GM23338 (cell line): ENCODE results near the gene TMED9. TPM values are rescaled to one million over a fixed set of nuclear protein-coding genes. Genes with fewer than 3 reads are reported as not detected.

Source experiments
- ATAC-seq: fragments of 200-7000 bp; cut with Tn5 transposase; 3 replicates; pipeline ENCODE4 v1.9.1; 2020
- DNase-seq: peaks from one replicate; pipeline ENCODE4 v3.0.0-alpha.2; 2015; ENCODE audit warnings: low spot score
- H2AFZ ChIP-seq: fragments of 200-600 bp; sonication (generic); 2 replicates; pipeline ENCODE4 v1.8.0; 2016; ENCODE audit warnings: antibody characterized with exemption, mild to moderate bottlenecking, moderate library complexity
- H3F3A ChIP-seq: fragments of 200-600 bp; sonication (generic); replicated peaks from 2 replicates; pipeline ENCODE4 v1.8.0; 2017; ENCODE audit warnings: antibody characterized with exemption, mixed run types, low read depth
- H3K27ac ChIP-seq: fragments of 200-600 bp; sonication (generic); 2 replicates; pipeline ENCODE4 v1.6.1; 2016; ENCODE audit warnings: low read depth
- H3K27me3 ChIP-seq: fragments of 200-600 bp; sonication (generic); 2 replicates; pipeline ENCODE4 v1.8.0; 2016; ENCODE audit warnings: mild to moderate bottlenecking, mixed run types, moderate library complexity; ENCODE audit not compliant: insufficient read depth
- H3K36me3 ChIP-seq: fragments of 200-600 bp; sonication (generic); 2 replicates; pipeline ENCODE4 v1.8.0; 2016; ENCODE audit warnings: mild to moderate bottlenecking; ENCODE audit not compliant: insufficient read depth
- H3K4me1 ChIP-seq: fragments of 200-600 bp; sonication (generic); 2 replicates; pipeline ENCODE4 v1.8.0; 2016; ENCODE audit warnings: mild to moderate bottlenecking, moderate library complexity; ENCODE audit not compliant: insufficient read depth
- H3K4me2 ChIP-seq: fragments of 200-600 bp; sonication (generic); 2 replicates; pipeline ENCODE4 v1.7.1; 2017; ENCODE audit warnings: mixed run types
- H3K4me3 ChIP-seq: fragments of 200-600 bp; sonication (generic); 2 replicates; pipeline ENCODE4 v1.6.1; 2016; ENCODE audit warnings: mixed run types
- H3K79me2 ChIP-seq: fragments of 200-600 bp; sonication (generic); replicated peaks from 2 replicates; pipeline ENCODE4 v1.8.0; 2017; ENCODE audit warnings: mild to moderate bottlenecking; ENCODE audit not compliant: insufficient read depth
- H3K9me2 ChIP-seq: fragments of 200-600 bp; sonication (generic); 2 replicates; pipeline ENCODE4 v1.8.0; 2017; ENCODE audit not compliant: insufficient read depth
- H4K20me1 ChIP-seq: fragments of 200-600 bp; sonication (generic); replicated peaks from 2 replicates; pipeline ENCODE4 v1.8.0; 2017; ENCODE audit warnings: mild to moderate bottlenecking; ENCODE audit not compliant: insufficient read depth
- H3K27ac Mint-ChIP-seq: 2 replicates; pipeline ENCODE4 v1.8.0; 2020; ENCODE audit warnings: inconsistent platforms, mild to moderate bottlenecking, moderate library complexity, mixed read lengths
- H3K27me3 Mint-ChIP-seq: 3 replicates; pipeline ENCODE4 v1.8.0; 2022; ENCODE audit warnings: low read depth, mild to moderate bottlenecking, moderate library complexity, mixed read lengths, inconsistent platforms; ENCODE audit not compliant: insufficient read depth, poor library complexity
- H3K36me3 Mint-ChIP-seq: 3 replicates; pipeline ENCODE4 v1.8.0; 2021; ENCODE audit warnings: low read depth, mild to moderate bottlenecking, inconsistent platforms, moderate library complexity, mixed read lengths
- H3K4me1 Mint-ChIP-seq: 3 replicates; pipeline ENCODE4 v1.8.0; 2020; ENCODE audit warnings: mild to moderate bottlenecking, inconsistent platforms, mixed read lengths
- H3K4me3 Mint-ChIP-seq: 3 replicates; pipeline ENCODE4 v1.8.0; 2021; ENCODE audit warnings: moderate library complexity, mild to moderate bottlenecking, inconsistent platforms, mixed read lengths
- H3K9me3 Mint-ChIP-seq: 3 replicates; pipeline ENCODE4 v1.8.0; 2020; ENCODE audit warnings: moderate library complexity, mild to moderate bottlenecking, inconsistent platforms, mixed read lengths
- EZH2 ChIP-seq: fragments of 200-600 bp; sonication (generic); IDR thresholded peaks from one replicate; pipeline ENCODE4 v1.8.0; 2017; ENCODE audit warnings: antibody characterized with exemption, mild to moderate bottlenecking, low read depth; ENCODE audit not compliant: unreplicated experiment
- NANOG ChIP-seq: IDR thresholded peaks from 2 replicates; pipeline ENCODE4 v1.6.1; 2016; ENCODE audit warnings: antibody characterized with exemption, borderline replicate concordance
- POLR2AphosphoS5 ChIP-seq: IDR thresholded peaks from 2 replicates; pipeline ENCODE4 v1.6.1; 2016; ENCODE audit warnings: antibody characterized with exemption, low read depth
- ZNF114 ChIP-seq: fragments of 250-450 bp; sonication (Bioruptor Pico); IDR thresholded peaks from 2 replicates; pipeline ENCODE4 v1.5.0; 2020; ENCODE audit warnings: mild to moderate bottlenecking, moderate library complexity
- ZNF331 ChIP-seq: fragments of 250-450 bp; sonication (Bioruptor Pico); IDR thresholded peaks from 2 replicates; pipeline ENCODE4 v1.5.0; 2020; ENCODE audit warnings: low read depth, mild to moderate bottlenecking, moderate library complexity
- polyA plus RNA-seq: library from polyadenylated mRNA; unstranded; fragments of >200 nt; fragmentation: Nextera tagmentation; extraction: Ambion mirVana; gene quantifications from 2 replicates; pipeline ENCODE4 v1.2.1, GENCODE V29; 2016
- total RNA-seq: library from RNA; depleted of rRNA; stranded (reverse); fragments of >200 nt; shearing (Covaris generic); gene quantifications from 2 replicates; pipeline ENCODE4 v1.2.3, GENCODE V29; 2014
- TF ChIP-seq, protein P1 (sequence below), 2 experiments: fragments of 200-600 bp in 1 of 2; sonication (generic) in 1 of 2; conservative IDR thresholded peaks; 2 replicates each; pipeline versions ENCODE4 v1.5.1 to v1.6.1; 2016 to 2017; ENCODE audit warnings: antibody characterized with exemption in 2 of 2, low read depth in 2 of 2, mild to moderate bottlenecking in 2 of 2, moderate library complexity in 1 of 2
- TF ChIP-seq, protein P2 (sequence below): IDR thresholded peaks from one replicate; pipeline ENCODE4 v1.6.1; 2018; ENCODE audit warnings: antibody characterized with exemption; ENCODE audit not compliant: unreplicated experiment
- TF ChIP-seq, protein P3 (sequence below): IDR thresholded peaks from 2 replicates; pipeline ENCODE4 v1.6.1; 2016; ENCODE audit warnings: antibody characterized with exemption

TMED9 gene
- total and polyA plus RNA-seq, 2 experiments from 2014 or later = 77.2 to 130 TPM

GRCh38 chr5:177555665-177556064, 36.3 kb upstream of the TMED9 start:
- ATAC-seq = no peak
- H3K4me3 Mint-ChIP-seq = no peak overlapping the region

GRCh38 chr5:177557041-177557647, 34.9 kb upstream of the TMED9 start:
- Mint-ChIP-seq H3K9me3 (peaks cover 20% of the 10 kb centered on the region), H3K36me3 (peaks cover 15% of the 10 kb centered on the region), H3K27ac (no peak overlapping the region), H3K4me1 (peaks cover 26% of the 10 kb centered on the region), H3K4me3 (no peak overlapping the region), H3K27me3 (peaks cover 14% of the 10 kb centered on the region)
- no peak overlapping the region for H2AFZ ChIP-seq
- no peaks in the 10 kb centered on the region for H3K27me3 ChIP-seq
- ATAC-seq = no peak
- peaks cover 1% of the 10 kb centered on the region; the same call in 1 of the 2 replicates for H3K36me3 ChIP-seq
- peak; percentile 49 for DNase-seq
- H3K4me3 ChIP-seq = no peak overlapping the region
- no peak overlapping the region for H3K27ac ChIP-seq
- H3F3A ChIP-seq = peaks cover 15% of the 10 kb centered on the region
- H3K4me2 ChIP-seq = no peak overlapping the region
- peaks cover 11% of the 10 kb centered on the region for H4K20me1 ChIP-seq
- peaks cover 10% of the 10 kb centered on the region; the same call in 1 of the 2 replicates for H3K4me1 ChIP-seq
- peaks cover 17% of the 10 kb centered on the region for H3K79me2 ChIP-seq
- H3K9me2 ChIP-seq = no peaks in the 10 kb centered on the region
- TF ChIP-seq, protein P1, sequence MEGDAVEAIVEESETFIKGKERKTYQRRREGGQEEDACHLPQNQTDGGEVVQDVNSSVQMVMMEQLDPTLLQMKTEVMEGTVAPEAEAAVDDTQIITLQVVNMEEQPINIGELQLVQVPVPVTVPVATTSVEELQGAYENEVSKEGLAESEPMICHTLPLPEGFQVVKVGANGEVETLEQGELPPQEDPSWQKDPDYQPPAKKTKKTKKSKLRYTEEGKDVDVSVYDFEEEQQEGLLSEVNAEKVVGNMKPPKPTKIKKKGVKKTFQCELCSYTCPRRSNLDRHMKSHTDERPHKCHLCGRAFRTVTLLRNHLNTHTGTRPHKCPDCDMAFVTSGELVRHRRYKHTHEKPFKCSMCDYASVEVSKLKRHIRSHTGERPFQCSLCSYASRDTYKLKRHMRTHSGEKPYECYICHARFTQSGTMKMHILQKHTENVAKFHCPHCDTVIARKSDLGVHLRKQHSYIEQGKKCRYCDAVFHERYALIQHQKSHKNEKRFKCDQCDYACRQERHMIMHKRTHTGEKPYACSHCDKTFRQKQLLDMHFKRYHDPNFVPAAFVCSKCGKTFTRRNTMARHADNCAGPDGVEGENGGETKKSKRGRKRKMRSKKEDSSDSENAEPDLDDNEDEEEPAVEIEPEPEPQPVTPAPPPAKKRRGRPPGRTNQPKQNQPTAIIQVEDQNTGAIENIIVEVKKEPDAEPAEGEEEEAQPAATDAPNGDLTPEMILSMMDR (conservative IDR thresholded peaks at IDR 0.05; ENCODE audit: low read depth in 2 of 2) = no peak
- no peak for TF ChIP-seq POLR2AphosphoS5
- no peak for TF ChIP-seq EZH2
- no peak for TF ChIP-seq NANOG
- no peak for TF ChIP-seq ZNF331
- TF ChIP-seq, protein P2, sequence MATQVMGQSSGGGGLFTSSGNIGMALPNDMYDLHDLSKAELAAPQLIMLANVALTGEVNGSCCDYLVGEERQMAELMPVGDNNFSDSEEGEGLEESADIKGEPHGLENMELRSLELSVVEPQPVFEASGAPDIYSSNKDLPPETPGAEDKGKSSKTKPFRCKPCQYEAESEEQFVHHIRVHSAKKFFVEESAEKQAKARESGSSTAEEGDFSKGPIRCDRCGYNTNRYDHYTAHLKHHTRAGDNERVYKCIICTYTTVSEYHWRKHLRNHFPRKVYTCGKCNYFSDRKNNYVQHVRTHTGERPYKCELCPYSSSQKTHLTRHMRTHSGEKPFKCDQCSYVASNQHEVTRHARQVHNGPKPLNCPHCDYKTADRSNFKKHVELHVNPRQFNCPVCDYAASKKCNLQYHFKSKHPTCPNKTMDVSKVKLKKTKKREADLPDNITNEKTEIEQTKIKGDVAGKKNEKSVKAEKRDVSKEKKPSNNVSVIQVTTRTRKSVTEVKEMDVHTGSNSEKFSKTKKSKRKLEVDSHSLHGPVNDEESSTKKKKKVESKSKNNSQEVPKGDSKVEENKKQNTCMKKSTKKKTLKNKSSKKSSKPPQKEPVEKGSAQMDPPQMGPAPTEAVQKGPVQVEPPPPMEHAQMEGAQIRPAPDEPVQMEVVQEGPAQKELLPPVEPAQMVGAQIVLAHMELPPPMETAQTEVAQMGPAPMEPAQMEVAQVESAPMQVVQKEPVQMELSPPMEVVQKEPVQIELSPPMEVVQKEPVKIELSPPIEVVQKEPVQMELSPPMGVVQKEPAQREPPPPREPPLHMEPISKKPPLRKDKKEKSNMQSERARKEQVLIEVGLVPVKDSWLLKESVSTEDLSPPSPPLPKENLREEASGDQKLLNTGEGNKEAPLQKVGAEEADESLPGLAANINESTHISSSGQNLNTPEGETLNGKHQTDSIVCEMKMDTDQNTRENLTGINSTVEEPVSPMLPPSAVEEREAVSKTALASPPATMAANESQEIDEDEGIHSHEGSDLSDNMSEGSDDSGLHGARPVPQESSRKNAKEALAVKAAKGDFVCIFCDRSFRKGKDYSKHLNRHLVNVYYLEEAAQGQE = no peak
- TF ChIP-seq ZNF114 (CRISPR knock-in tag) = no peak

More at GRCh38 chr5:177555665-177556064, 36.3 kb upstream of the TMED9 start:
- TF ChIP-seq, protein P2 = no peak
- TF ChIP-seq ZNF331 = no peak
- TF ChIP-seq, protein P3, sequence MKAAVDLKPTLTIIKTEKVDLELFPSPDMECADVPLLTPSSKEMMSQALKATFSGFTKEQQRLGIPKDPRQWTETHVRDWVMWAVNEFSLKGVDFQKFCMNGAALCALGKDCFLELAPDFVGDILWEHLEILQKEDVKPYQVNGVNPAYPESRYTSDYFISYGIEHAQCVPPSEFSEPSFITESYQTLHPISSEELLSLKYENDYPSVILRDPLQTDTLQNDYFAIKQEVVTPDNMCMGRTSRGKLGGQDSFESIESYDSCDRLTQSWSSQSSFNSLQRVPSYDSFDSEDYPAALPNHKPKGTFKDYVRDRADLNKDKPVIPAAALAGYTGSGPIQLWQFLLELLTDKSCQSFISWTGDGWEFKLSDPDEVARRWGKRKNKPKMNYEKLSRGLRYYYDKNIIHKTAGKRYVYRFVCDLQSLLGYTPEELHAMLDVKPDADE = no peak
- Histone ChIP-seq H3K4me1 (peaks cover 10% of the 10 kb centered on the region; the same call in 1 of the 2 replicates), H3K27me3 (no peaks in the 10 kb centered on the region), H3K27ac (no peak overlapping the region), H3K4me2 (no peak overlapping the region), H3K36me3 (peaks cover 11% of the 10 kb centered on the region; the same call in 1 of the 2 replicates), H4K20me1 (peaks cover 26% of the 10 kb centered on the region), H3F3A (peaks cover 15% of the 10 kb centered on the region), H3K4me3 (no peak overlapping the region), H3K9me2 (no peaks in the 10 kb centered on the region), H2AFZ (no peak overlapping the region), H3K79me2 (peaks cover 32% of the 10 kb centered on the region)
- DNase-seq = no peak
- Mint-ChIP-seq H3K4me1 (peaks cover 29% of the 10 kb centered on the region), H3K36me3 (peaks cover 17% of the 10 kb centered on the region), H3K27me3 (peaks cover 12% of the 10 kb centered on the region), H3K9me3 (peaks cover 7% of the 10 kb centered on the region), H3K27ac (no peak overlapping the region)
